ENCODE data around the gene OR10H3.
"Not testable (repeated sequence)": the region's sequence is repeated elsewhere in the genome, so short reads cannot be mapped to it uniquely, and the experiment has no call there.

The OR10H3 gene

DNA sequence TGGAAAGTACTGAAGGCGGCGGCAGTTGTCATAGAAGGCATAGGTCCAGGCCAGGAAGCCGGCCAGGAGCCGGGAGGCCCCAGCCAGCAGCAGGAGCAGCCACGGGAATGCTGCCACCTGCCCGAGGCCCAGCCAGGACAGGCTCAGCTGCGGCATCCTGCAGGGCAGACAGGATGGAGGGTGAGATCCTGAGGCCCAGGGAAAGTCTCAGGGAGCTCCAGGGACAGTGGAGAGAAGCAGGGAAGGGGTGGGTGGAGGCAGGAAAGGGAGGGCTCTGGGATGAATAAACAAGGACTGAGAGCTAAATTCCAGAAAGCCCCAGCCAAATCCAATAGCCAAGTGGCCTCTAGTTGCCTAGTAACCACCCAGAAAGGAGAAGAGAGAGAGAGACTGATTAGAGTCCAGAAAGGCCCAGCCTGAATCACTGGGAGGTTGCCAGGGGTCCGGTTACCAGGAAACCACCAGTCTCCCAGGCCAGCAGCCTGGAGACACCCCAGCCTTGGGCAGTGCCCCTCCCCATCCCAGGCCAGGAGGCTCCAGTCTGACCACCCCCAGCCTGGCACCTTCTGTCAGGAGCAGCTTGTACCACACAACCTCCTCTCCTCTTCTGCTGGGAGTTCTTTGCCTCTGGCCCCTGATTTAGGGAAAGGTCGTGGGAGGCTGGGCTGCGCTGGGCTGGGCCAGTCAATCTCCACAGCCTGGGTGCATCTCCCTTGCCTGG lies 42.1 kb downstream of the OR10H3 start:
- no peak for DNase-seq

DNA sequence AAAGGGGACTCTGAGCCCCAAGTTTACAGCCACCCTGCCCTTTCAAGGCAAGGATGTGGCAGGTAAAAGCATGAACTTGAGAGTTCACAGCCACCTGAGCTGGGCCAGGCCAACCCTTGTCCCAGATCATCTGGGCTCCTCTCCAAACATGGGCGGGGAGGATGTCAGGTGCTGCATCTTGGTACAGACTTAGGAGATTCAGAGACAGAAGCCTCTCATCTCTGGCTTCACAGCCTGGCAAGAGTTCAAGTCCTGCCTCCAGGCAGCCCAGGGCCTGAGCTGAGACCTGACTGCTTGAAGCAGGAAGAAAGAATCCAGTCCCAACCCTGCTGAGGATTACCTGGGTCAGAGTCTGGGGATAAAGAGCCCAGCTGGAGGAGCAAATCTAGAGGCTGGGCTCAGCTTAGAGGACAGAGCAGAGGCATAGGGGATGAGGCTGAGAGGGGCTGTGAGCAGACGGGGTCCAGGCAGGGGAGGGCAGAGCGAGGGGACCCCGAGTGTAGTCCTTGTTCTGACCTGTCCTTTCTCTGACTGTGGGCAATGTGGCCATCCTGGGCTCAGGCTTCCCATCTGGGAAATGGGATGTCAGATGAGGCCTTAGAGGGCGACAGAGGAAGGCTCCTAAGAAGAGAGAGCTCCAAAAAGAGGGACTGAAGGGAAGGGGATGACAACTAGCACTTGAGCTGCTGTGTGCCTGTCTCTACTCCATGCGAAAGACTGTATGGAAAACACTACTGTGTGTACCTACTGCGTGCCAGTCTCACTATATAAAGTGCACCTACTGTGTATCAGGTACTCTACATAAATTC lies 43.0 kb downstream of the OR10H3 start:
- no peak for DNase-seq

DNA sequence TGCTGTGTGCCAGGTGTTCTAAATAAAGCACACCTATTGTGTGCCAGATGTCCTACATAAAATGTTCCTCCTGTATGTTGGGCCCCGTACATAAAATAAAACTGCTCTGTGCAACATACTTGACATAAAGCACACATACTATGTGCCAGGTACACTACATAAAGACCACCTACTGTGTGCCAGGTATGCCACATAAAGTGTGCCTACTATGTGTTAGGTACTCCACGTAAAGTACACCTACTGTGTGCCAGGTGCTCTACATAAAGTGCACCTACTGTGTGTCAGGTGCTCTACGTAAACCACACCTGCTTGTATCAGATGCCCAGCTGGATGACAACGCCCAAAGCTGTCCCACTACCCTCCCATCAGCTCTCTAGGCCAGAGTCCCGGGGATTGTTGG lies 43.9 kb downstream of the OR10H3 start:
- DNase-seq: no peak

DNA sequence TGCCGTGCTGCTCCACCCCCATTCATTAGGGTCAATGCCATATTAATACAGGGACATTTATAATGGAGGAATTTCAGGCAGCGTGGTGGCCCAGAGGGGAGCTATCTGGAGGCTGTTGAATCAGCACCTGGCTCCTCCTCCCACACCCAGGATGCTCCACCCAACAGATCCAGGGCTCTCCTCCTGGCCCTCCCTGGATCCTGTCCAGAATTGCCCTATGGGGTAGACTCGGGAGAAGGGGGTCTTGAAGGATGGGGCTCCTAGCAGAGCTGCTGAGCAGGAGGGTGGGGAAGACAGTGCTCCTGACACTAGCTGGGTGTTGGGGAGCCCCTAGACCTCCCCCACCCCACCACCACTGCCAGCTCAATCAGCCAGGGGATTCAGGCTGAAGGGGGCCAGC lies 44.4 kb downstream of the OR10H3 start:
- no peak for DNase-seq

DNA sequence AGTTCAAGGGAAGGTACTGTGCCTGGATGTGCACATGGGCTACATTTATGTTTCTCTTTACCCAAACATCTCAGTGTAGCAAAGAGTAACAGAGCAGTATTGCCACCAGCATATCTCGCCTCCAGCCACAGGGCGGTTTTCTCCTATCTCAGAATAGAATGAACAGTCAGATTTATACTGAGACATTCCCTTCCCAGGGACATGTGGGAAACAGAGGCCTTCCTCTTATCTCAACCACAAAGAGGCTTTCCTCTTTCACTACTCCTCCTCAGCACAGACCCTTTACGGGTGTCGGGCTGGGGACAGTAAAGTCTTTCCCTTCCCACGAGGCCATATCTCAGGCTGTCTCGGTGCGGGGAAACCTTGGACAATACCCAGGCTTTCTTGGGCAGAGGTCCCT lies 45.1 kb downstream of the OR10H3 start:
- not testable (repeated sequence) for DNase-seq

GRCh38 chr19:15787611-15788155 lies 49.9 kb downstream of the OR10H3 start, which contains the start of gene OR10H5:
TSS of gene OR10H5 (plus strand) at chr19:15787661. CDS start at chr19:15794049, 6,388 bp downstream.
- DNase-seq: no peak

DNA sequence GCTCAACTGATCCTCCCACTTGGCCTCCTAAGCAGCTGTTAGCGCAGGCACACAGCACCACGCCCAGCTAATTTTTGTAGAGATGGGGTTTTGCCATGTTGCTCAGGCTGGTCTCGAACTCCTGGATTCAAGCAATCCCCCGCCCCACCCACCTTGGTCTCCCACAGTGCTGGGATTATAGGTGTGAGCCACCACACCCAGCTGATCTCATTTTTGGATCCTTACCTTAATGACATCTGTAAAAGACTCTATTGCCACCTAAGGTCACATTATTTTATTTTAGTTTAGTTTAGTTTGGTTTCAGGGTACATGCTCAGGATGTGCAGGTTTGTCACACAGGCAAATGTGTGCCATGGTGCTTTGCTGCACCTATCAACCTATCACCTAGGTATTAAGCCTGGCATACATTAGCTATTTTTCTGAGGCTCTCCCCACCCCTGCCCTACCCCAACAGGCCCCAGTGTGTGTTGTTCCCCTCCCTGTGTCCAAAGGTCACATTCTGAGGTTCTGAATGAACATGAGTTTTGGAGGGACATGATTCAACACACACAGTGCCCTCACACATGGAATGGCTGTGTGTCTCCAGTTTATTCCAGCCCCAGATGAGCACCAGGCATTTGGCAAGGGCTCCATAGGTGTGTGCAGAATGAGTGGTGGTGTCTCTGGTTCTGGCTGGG lies 50.9 kb downstream of the OR10H3 start:
- no peak for DNase-seq

- no peak for DNase-seq
Observed at GRCh38 chr19:15790096-15790495, 52.3 kb downstream of the OR10H3 start.

All from NCI-H526 treated with DMSO at 0.1 percent for 48 hours (cell line).